Liver (tissue), 3 donors: ENCODE measurements around the gene DLGAP5.

Source experiments
- GABPA ChIP-seq, 2 donors: IDR thresholded peaks in 1 of 2; conservative IDR thresholded peaks in 1 of 2; 2 replicates each; pipeline ENCODE4 v1.6.1; 2016; ENCODE audit warnings: antibody characterized with exemption in 2 of 2, mild to moderate bottlenecking in 1 of 2, moderate library complexity in 1 of 2
- JUND ChIP-seq, 2 donors: IDR thresholded peaks; 2 replicates each; pipeline ENCODE4 v1.6.1; 2016; ENCODE audit warnings: antibody characterized with exemption in 2 of 2
- SP1 ChIP-seq: IDR thresholded peaks from 2 replicates; pipeline ENCODE4 v1.6.1; 2018; ENCODE audit warnings: antibody characterized with exemption, mild to moderate bottlenecking
- TF ChIP-seq, protein P1 (sequence below): fragments of 150-350 bp; IDR thresholded peaks from 2 replicates; pipeline ENCODE4 v1.5.1; 2017; ENCODE audit warnings: improper control_type of control experiment, low read depth, low read length; ENCODE audit not compliant: missing input control
- donor health status: healthy.
- donor health status: healthy.

DNA sequence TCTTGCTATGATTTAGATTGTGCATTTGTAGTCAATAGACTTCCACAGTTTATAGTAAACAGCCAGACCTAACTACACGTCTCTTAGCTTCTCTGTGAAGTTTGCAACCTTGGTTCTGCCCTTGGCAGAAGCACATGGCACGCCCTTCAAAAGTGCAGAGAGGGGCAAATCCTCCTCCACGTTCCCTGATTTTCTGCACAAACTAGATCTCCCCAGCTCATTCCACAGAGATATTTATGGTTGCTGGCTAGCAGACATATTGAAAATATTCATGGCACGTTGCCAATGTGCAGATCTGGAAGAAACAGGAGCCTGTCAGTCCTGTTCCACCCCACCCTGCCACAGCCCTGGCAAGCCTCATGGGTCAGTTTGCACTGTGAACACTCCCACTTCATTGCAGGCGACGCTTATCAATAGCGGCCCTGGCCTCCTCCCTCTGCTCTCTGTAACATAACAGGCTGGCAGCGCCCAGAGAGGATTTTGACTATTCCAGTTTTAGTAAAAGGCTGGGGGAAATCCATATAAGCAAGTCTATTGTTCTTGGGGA is 68.9 kb downstream of the DLGAP5 start:
- TF ChIP-seq, protein P1, sequence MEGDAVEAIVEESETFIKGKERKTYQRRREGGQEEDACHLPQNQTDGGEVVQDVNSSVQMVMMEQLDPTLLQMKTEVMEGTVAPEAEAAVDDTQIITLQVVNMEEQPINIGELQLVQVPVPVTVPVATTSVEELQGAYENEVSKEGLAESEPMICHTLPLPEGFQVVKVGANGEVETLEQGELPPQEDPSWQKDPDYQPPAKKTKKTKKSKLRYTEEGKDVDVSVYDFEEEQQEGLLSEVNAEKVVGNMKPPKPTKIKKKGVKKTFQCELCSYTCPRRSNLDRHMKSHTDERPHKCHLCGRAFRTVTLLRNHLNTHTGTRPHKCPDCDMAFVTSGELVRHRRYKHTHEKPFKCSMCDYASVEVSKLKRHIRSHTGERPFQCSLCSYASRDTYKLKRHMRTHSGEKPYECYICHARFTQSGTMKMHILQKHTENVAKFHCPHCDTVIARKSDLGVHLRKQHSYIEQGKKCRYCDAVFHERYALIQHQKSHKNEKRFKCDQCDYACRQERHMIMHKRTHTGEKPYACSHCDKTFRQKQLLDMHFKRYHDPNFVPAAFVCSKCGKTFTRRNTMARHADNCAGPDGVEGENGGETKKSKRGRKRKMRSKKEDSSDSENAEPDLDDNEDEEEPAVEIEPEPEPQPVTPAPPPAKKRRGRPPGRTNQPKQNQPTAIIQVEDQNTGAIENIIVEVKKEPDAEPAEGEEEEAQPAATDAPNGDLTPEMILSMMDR, result no peak
- TF ChIP-seq SP1 (no peak), GABPA (IDR thresholded peaks at IDR 0.05 in 1 of 2, conservative IDR thresholded peaks at IDR 0.05 in 1 of 2) (no peak), JUND (IDR thresholded peaks at IDR 0.05) (no peak)
